ENCODE results near the gene C1QTNF6. TPM values are rescaled to one million over a fixed set of nuclear protein-coding genes. Genes with fewer than 3 reads are reported as not detected.

Gene C1QTNF6
- total RNA-seq, 1 donor from 2014 or later, result 7.8 TPM

- intact Hi-C loops (cut with DNase I), result no loop called here
- DNase-seq (ENCODE audit: low spot score), result no peak
- no peak for ATAC-seq
These were observed 50.0 kb downstream of the C1QTNF6 start for GRCh38 chr22:37137903-37138665.

GRCh38 chr22:37137131-37137530 is 50.9 kb downstream of the C1QTNF6 start:
- no peak for ATAC-seq
- intact Hi-C loops (cut with DNase I), result no loop called here

GRCh38 chr22:37135023-37135422 is 53.0 kb downstream of the C1QTNF6 start:
- DNase-seq (ENCODE audit: low spot score), result no peak
- ATAC-seq, result no peak
- intact Hi-C loops (cut with DNase I), result no loop called here

More at GRCh38 chr22:37137131-37137530, 50.9 kb downstream of the C1QTNF6 start:
- no peak for DNase-seq (ENCODE audit: low spot score)

GRCh38 chr22:37133304-37134018 is 54.6 kb downstream of the C1QTNF6 start:
- intact Hi-C loops (cut with DNase I), result no loop called here
- ATAC-seq (no peak), DNase-seq (ENCODE audit: low spot score) (no peak)

GRCh38 chr22:37132773-37133172 is 55.3 kb downstream of the C1QTNF6 start:
- DNase-seq (ENCODE audit: low spot score) (no peak), ATAC-seq (no peak)
- intact Hi-C loops (cut with DNase I), result no loop called here

Other genes with a start within 250 kb of the C1QTNF6 start
- 20.6 TPM for gene TST, start 168.8 kb downstream of the C1QTNF6 start, total RNA-seq
- 36.4 TPM for gene MPST, start 168.5 kb downstream of the C1QTNF6 start, total RNA-seq
- 17.5 TPM for gene KCTD17, start 136.5 kb downstream of the C1QTNF6 start, total RNA-seq
- gene TMPRSS6, start 78.5 kb downstream of the C1QTNF6 start, total RNA-seq, result not detected
- 3.7 TPM for gene IL2RB, start 38.3 kb downstream of the C1QTNF6 start, total RNA-seq
- not detected for gene SSTR3, start 24.2 kb upstream of the C1QTNF6 start, total RNA-seq
- gene RAC2, start 56.0 kb upstream of the C1QTNF6 start, total RNA-seq, result 18.9 TPM
- gene CYTH4, start 94.3 kb upstream of the C1QTNF6 start, total RNA-seq, result 40.0 TPM
- gene ELFN2, start 239.2 kb upstream of the C1QTNF6 start, total RNA-seq, result 5.9 TPM

Measured in sciatic nerve (tissue), 2 donors.